ENCODE measurements around the gene PRDM5.

DNA sequence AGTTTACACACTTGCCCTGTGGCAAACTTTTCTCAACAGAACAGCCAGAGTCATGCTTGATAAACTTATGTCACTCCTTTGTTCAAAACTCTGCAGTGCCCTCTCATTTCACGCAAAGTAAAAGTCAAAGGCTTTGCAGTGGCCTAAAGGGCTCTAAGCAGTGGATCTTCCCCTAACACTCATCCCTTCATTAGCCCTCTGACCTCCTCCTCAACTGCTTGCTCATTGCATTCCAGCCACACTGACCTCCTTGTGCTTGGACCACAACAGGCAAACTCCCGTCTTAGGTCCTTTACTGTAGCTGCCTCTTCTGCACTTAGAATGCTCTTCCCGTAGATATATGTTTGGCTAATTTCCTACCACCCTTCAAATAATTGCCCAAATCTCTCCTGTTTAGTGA is 5.6 kb downstream of the PRDM5 start:
- TF ChIP-seq CTCF (IDR thresholded peaks at IDR 0.05): no peak
- no peak for TF ChIP-seq POLR2A (IDR thresholded peaks at IDR 0.05)

Data from thyroid gland (tissue), 4 donors.